HG02763 (cell line): ENCODE measurements around the gene CSF2.
"Not testable (repeated sequence)": the region's sequence is repeated elsewhere in the genome, so short reads cannot be mapped to it uniquely, and the experiment has no call there.

Experiments used
- ATAC-seq: cut with Tn5 transposase; IDR thresholded peaks from one replicate; pipeline ENCODE4 v1.9.1; 2021; ENCODE audit warnings: mild to moderate bottlenecking, moderate library complexity; ENCODE audit not compliant: unreplicated experiment

Gene CSF2

DNA sequence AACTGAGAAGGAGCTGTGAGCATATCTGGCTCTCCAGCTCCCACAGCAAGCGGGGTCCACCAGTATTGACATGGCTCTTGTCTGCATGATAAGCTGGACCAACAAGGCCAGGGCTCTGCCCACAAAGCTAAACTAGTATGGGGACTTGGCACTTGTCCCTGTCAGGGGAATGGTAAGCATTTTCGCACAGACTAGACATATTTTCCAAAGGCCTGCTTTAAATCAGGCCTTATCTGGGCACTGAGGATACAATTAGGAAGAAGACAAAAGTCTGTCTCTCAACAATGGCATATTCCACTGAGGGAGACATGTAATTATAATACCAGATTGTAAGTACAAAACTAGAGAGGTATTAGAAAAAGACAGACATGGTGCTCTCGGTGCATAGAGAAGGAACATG lies 32.1 kb downstream of the CSF2 start:
- no peak for ATAC-seq

DNA sequence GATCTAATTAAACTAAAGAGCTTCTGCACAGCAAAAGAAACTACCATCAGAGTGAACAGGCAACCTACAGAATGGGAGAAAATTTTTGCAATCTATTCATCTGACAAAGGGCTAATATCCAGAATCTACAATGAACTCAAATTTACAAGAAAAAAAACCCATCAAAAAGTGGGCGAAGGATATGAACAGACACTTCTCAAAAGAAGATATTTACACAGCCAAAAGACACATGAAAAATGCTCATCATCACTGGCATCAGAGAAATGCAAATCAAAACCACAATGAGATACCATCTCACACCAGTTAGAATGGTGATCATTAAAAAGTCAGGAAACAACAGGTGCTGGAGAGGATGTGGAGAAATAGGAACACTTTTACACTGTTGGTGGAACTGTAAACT lies 34.9 kb downstream of the CSF2 start:
- not testable (repeated sequence) for ATAC-seq

DNA sequence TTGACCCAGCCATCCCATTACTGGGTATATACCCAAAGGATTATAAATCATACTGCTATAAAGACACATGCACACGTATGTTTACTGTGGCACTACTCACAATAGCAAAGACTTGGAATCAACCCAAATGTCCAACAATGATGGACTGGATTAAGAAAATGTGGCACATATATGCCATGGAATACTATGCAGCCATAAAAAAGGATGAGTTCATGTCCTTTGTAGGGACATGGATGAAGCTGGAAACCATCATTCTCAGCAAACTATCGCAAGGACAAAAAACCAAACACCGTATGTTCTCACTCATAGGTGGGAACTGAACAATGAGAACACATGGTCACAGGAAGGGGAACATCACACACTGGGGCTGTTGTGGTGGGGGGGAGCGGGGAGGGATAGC lies 35.4 kb downstream of the CSF2 start:
- not testable (repeated sequence) for ATAC-seq

DNA sequence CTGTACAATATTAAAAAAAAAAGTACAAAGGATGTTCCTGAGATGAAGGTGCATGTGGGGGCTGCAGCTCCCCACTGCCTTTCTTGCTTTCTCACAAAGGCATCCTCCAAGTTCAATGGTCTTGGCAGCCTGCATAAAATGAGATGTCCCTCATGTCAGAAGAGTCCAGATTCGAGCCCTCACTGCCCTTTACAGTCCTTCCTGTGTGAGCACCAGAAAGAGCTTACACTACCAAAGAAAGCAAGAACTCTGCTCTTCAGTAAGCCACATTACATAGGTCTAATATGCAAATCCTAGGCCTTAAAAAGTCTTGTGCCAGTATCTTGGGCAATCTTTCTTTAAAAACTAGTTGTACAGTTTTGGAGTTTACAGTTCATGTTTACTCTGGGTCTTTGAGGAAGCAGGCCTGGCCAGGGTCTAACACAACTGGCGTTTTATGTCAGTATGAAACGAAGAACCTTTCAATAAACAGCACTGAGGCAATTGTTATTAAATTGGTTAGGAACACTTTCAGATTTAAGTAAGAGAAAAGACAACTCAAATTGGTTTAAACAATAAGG lies 36.0 kb downstream of the CSF2 start:
- ATAC-seq, result no peak

DNA sequence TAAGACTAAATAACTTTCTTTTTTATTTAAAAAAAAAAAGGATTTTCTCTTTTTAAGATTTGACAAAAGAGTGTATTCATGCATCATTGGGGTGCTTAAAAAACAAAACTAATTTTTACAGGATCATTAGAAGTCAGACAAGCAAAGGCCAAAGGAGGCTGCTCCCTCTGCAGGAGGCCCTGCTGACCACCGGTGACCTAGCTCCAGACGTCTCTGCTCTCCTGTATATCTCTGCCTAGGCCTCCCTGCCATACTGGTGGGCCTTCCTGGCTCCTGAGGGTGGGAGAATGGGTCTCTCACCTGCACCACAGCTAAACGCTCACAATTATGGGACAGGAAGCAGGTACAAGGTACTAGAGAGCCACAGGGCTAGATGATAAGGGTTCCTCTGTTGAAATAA lies 36.6 kb downstream of the CSF2 start:
- no peak for ATAC-seq

DNA sequence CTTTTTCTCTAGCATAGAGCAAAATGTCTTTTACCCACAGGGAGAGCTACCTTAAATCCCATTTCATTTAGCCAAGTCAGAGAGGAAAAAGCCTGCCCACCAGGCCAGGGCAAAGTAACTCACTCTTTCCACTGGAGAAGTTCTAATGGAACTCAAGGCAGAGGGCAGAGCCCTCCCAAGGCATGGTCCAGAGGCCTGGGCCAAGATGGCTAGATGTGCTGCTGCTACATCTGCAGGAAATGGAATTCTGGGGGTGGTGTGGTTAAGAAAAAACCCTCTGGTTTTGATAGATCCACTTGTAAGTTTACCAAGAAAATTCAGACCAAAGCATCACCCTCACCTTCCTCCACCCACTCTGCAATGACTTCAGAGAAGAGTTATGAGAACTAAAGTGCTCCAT lies 37.3 kb downstream of the CSF2 start:
- ATAC-seq, result no peak

DNA sequence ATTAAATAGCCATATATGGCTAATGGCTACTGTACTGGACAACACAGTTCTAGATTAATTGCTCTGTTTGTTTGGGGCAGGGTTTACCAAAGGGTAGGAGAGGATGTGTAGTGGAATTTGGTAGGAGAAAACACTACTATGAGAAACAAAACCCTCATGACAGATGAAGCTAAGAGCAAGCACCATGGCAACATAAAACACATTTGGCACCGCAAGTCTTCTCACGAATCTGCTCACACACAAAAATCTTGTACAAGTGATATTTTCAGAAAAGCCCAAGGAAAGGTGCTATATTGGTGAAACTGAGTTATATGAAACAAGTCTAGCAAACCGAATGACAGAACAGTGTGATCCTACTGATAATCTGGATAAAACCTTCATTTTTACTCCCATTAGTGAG lies 38.5 kb downstream of the CSF2 start:
- no peak for ATAC-seq

DNA sequence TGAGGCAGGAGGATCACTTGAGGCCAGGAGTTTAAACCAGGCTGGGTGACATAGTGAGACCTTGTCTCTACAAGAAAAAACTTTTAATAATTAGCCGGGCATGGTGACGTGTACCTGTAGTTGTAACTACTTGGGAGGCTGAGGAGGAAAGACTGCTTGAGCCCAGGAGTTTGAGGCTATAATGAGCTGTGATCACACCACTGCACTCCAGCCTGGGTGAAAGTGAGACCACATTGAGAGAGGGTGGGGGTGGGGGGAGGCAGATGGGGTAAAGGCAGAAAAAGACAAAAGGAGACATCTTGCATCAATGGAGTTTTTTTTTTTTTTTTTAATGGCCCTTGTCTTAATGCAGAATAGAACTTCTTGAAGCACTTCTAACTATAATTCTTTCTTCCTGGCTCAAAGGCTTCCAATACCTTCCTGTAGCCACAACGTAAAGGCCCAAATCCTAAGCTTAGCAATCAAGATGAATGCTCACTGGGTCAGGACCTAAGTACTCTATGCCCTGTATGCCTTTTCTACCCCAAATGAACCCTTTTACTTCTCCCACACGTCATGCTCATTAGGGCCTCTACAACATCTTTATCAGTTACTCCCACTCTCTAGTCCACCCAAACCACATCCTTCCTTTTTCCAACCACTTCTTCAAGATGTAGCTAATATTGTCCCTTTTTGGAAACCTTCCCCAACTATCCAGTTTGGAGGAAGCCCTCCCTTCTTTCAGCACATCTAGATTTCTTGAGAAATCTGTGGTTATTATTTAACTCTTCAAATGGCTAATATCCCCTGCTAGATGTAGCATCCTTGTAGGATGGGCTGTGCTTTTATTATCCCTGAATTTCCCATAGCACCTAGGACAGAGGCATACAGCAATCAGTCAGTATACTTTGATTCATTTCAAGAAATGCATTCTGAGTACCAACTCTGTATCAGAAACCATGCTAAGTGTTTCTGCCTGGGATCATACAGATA lies 40.8 kb downstream of the CSF2 start:
- ATAC-seq, result no peak

DNA sequence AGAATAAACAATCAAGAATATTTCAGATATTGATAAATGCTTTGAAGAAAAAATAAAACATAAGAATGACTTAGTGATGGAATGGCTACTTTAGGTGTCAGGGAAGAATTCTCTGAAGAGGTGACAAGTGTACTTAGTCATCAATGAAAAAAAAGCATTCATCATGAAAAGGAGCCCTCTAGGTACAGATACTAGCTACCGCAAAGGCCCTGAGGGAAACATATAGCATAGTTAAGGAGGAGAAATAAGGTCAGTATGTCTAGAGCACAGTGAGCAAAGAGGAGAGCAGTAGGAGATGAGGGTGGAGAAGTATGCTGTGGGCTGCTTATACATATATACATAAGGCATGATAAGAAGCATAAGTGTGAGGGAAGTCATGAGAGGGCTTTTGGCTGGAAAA lies 41.8 kb downstream of the CSF2 start:
- ATAC-seq, result no peak

DNA sequence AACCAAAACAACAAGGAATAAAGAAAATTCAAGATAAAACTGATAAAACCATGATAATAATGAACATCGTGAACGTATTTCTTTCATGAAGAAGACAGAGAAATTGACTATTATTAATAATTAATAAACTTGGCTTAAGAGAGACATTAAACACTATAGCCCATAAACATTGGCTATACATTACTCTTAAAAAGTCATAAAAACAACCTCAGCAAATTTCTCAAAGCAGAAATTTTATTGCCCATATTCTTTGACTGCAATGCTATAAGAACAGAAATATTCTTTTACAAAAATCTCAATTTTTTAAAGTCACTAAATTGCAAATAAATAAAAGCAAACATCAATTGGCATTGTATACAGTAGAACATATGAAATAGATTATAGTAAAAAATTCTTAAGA lies 42.5 kb downstream of the CSF2 start:
- no peak for ATAC-seq

DNA sequence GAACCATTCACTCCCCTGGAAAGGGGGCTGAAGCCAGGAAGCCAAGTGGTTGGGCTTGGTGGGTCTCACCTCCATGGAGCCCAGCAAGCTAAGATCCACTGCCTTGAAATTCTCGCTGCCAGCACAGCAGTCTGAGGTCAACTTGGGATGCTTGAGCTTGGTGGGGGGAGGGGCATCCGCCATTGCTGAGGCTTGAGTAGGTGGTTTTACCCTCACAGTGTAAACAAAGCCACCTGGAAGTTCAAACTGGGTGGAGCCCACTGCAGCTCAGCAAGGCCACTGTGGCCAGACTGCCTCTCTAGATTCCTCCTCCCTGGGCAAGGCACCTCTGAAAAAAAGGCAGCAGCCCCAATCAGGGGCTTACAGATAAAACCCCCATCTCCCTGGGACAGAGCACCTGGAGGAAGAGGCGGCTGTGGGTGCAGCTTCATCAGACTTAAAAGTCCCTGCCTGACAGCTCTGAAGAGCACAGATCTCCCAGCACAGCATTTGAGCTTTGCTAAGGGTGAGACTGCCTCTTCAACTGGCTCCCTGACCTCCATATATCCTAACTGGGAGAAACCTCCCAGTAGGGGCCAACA lies 43.4 kb downstream of the CSF2 start:
- not testable (repeated sequence) for ATAC-seq

DNA sequence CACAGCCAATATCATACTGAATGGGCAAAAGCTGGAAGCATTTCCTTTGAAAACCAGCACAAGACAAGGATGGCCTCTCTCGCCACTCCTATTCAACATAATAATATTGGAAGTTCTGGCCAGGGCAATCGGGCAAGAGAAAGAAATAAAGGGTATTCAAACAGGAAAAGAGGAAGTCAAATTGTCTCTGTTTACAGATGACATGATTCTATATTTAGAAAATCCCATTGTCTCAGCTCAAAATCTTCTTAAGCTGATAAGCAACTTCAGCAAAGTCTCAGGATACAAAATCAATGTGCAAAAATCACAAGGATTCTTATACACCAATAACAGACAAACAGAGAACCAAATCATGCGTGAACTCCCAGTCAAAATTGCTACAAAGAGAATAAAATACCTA lies 47.1 kb downstream of the CSF2 start:
- ATAC-seq, result not testable (repeated sequence)

DNA sequence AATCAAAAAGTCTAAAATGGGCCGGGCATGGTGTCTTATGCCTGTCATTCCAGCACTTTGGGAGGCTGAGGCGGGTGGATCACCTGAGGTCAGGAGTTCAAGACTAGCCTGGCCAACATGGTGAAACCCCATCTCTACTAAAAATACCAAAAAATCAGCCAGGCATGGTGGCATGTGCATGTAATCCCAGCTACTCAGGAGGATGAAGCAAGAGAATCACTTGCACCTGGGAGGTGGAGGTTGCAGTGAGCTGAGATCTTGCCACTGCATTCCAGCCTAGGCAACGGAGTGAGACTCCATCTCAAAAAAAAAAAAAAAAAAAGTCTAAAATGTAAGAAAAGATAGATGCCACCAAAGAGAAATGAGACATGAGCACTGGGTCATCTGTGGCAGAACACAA lies 49.4 kb downstream of the CSF2 start:
- not testable (repeated sequence) for ATAC-seq

DNA sequence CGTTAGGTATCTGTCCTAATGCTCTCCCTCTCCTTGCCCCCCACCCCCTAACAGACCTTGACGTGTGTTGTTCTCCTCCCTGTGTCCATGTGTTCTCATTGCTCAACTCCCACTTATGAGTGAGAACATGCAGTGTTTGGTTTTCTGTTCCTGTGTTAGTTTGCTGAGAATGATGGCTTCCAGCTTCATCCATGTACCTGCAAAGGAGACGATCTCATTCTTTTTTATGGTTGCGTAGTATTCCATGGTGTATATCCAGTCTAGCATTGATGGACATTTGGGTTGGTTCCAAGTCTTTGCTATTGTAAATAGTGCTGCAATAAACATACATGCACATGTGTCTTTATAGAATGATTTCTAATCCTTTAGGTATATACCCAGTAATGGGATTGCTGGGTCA lies 50.0 kb downstream of the CSF2 start:
- not testable (repeated sequence) for ATAC-seq
